B cell (primary cell): ENCODE results near the gene ADAM17. TPM values are rescaled to one million over a fixed set of nuclear protein-coding genes. Genes with fewer than 3 reads are reported as not detected.

Experiments used
- ATAC-seq: fragments of 200-7000 bp; cut with Tn5 transposase; one replicate; pipeline ENCODE4 v1.10.0; 2021; ENCODE audit warnings: low read depth, mild to moderate bottlenecking, moderate number of reproducible peaks, moderate library complexity
- CTCF ChIA-PET: fragments of 350-600 bp; sonication (Branson Sonifier 250); formaldehyde crosslinking; loops from one replicate; lab custom pipeline; 2021; ENCODE audit warnings: antibody characterized with exemption, inconsistent platforms; lab: Charles Lee
- POLR2A ChIA-PET: fragments of 350-600 bp; sonication (Branson Sonifier 250); formaldehyde crosslinking; loops from one replicate; lab custom pipeline; 2021; ENCODE audit warnings: antibody characterized with exemption; lab: Charles Lee
- DNase-seq: peaks from one replicate; pipeline ENCODE4 v3.0.0; 2013
- H2AFZ ChIP-seq: 2 replicates; pipeline ENCODE4 v1.6.1; 2012; ENCODE audit warnings: mild to moderate bottlenecking, low read depth, low read length; ENCODE audit not compliant: insufficient read depth, poor library complexity, severe bottlenecking
- H3K27ac ChIP-seq, 2 donors: 1 replicate in 1 of 2; 2 replicates in 1 of 2; pipeline ENCODE4 v1.5.1; 2012 to 2013; ENCODE audit warnings: low read length in 2 of 2, mild to moderate bottlenecking in 2 of 2, moderate library complexity in 1 of 2
- H3K27me3 ChIP-seq, 4 experiments: fragments of 200-600 bp in 1 of 4; sonication (generic) in 1 of 4; replicated peaks in 1 of 4; 1 replicate in 2 of 4; 2 replicates in 2 of 4; pipeline versions ENCODE4 v1.6.1 to v1.7.0; 2013 to 2016; ENCODE audit warnings: low read length in 3 of 4, mild to moderate bottlenecking in 2 of 4, mixed read lengths in 1 of 4, moderate library complexity in 1 of 4; ENCODE audit not compliant: insufficient read depth in 4 of 4, control insufficient read depth in 3 of 4; ENCODE audit errors: control extremely low read depth in 1 of 4
- H3K36me3 ChIP-seq, 2 experiments: replicated peaks in 1 of 2; 1 replicate in 1 of 2; 2 replicates in 1 of 2; pipeline versions ENCODE4 v1.6.1 to v1.7.1; 2013; ENCODE audit warnings: low read length in 1 of 2; ENCODE audit not compliant: insufficient read depth in 2 of 2, control insufficient read depth in 1 of 2; ENCODE audit errors: control extremely low read depth in 1 of 2, extremely low read depth in 1 of 2
- H3K4me1 ChIP-seq, 2 donors: fragments of 200-600 bp in 1 of 2; sonication (generic) in 1 of 2; 1 replicate in 1 of 2; 2 replicates in 1 of 2; pipeline versions ENCODE4 v1.5.1 to v1.6.1; 2013 to 2017; ENCODE audit warnings: low read length in 2 of 2; ENCODE audit not compliant: control insufficient read depth in 2 of 2, insufficient read depth in 2 of 2
- H3K4me2 ChIP-seq: replicated peaks from 2 replicates; pipeline ENCODE3; 2012; ENCODE audit warnings: mild to moderate bottlenecking, low read depth, low read length; ENCODE audit not compliant: poor library complexity, severe bottlenecking
- H3K4me3 ChIP-seq, 5 experiments: fragments of 200-600 bp in 1 of 5; sonication (generic) in 1 of 5; 1 replicate in 3 of 5; 2 replicates in 2 of 5; pipeline versions ENCODE4 v1.5.1 to v1.7.0; 2011 to 2016; ENCODE audit warnings: low read length in 4 of 5, mild to moderate bottlenecking in 4 of 5, low read depth in 2 of 5, control low read depth in 1 of 5, moderate library complexity in 1 of 5; ENCODE audit not compliant: insufficient read depth in 1 of 5; ENCODE audit errors: control extremely low read depth in 1 of 5, extremely low read depth in 1 of 5
- H3K79me2 ChIP-seq: fragments of 200-600 bp; sonication (generic); one replicate; pipeline ENCODE4 v1.6.0; 2016; ENCODE audit warnings: low read length; ENCODE audit not compliant: control insufficient read depth, insufficient read depth
- H3K9ac ChIP-seq: fragments of 200-600 bp; sonication (generic); 2 replicates; pipeline ENCODE4 v1.6.1; 2017; ENCODE audit warnings: mild to moderate bottlenecking, low read length, moderate library complexity
- H3K9me3 ChIP-seq, 3 donors: one replicate each; pipeline versions ENCODE4 v1.6.1 to v1.7.1; 2013; ENCODE audit warnings: low read length in 2 of 3; ENCODE audit not compliant: control insufficient read depth in 2 of 3, insufficient read depth in 1 of 3; ENCODE audit errors: control extremely low read depth in 1 of 3
- H4K20me1 ChIP-seq: 2 replicates; pipeline ENCODE4 v1.6.0; 2012; ENCODE audit warnings: mild to moderate bottlenecking, low read length; ENCODE audit not compliant: insufficient read depth, control insufficient read depth, poor library complexity, severe bottlenecking
- H3K27ac Mint-ChIP-seq: one replicate; pipeline ENCODE4 v1.8.0; 2021; ENCODE audit warnings: mixed read lengths
- H3K27me3 Mint-ChIP-seq: one replicate; pipeline ENCODE4 v1.8.0; 2021; ENCODE audit warnings: mixed read lengths
- H3K4me1 Mint-ChIP-seq: one replicate; pipeline ENCODE4 v1.8.0; 2021; ENCODE audit warnings: mixed read lengths
- H3K4me3 Mint-ChIP-seq: one replicate; pipeline ENCODE4 v1.8.0; 2021; ENCODE audit warnings: mixed read lengths
- H3K9me3 Mint-ChIP-seq: one replicate; pipeline ENCODE4 v1.8.0; 2022; ENCODE audit warnings: mixed read lengths; ENCODE audit not compliant: insufficient read depth
- CTCF ChIP-seq: fragments of 200-600 bp; IDR thresholded peaks from one replicate; pipeline ENCODE4 v1.8.0; 2022; ENCODE audit warnings: antibody characterized with exemption, mild to moderate bottlenecking
- EZH2 ChIP-seq: IDR thresholded peaks from 2 replicates; pipeline ENCODE4 v1.6.1; 2012; ENCODE audit warnings: borderline replicate concordance, low read depth, mild to moderate bottlenecking, moderate library complexity, low read length; ENCODE audit not compliant: insufficient read depth, poor library complexity, severe bottlenecking
- WGBS: methylation state at CpG from one replicate; pipeline ENCODE4 v1.1.5; 2013; ENCODE audit warnings: missing lambda C conversion rate; ENCODE audit not compliant: insufficient coverage; 5-methylcytosine and 5-hydroxymethylcytosine counted together
- intact Hi-C: fragments of 100-400 bp; cut with micrococcal nuclease; formaldehyde crosslinking; loops from one replicate; pipeline ENCODE4 v1.10.0; 2022
- polyA plus RNA-seq: library from polyadenylated mRNA; depleted of rRNA; stranded (reverse); fragments of >200 nt; gene quantifications from 2 replicates; pipeline ENCODE4 v1.2.3, GENCODE V29; 2012
- total RNA-seq, 2 donors: library from RNA; stranded (reverse); fragments of 120-200 nt in 1 of 2; gene quantifications; 1 replicate in 1 of 2; 2 replicates in 1 of 2; pipeline versions ENCODE4 v1.2.3 to v1.2.4, GENCODE V29; 2013 to 2022

ADAM17 gene
- total and polyA plus RNA-seq, 2 donors (not counting 1 experiment from before 2014, with no cell fraction given), result 13.9 to 57.8 TPM

GRCh38 chr2:9477914-9478313 lies 77.7 kb downstream of the ADAM17 start:
- Histone ChIP-seq H3K9ac (no peak overlapping the region), H3K27me3 (no peaks in the 10 kb centered on the region), H3K4me2 (no peak overlapping the region), H3K36me3 (peaks cover 0 to 29% of the 10 kb centered on the region in 2 experiments), H3K27ac (peak overlapping the region in 1 of 2 donors; percentile 0), H3K79me2 (peaks cover 40% of the 10 kb centered on the region), H4K20me1 (peaks cover 15% of the 10 kb centered on the region), H3K9me3 (peaks cover 0 to 4% (median 0%) of the 10 kb centered on the region in 3 donors), H3K4me1 (peaks cover 21 to 29% of the 10 kb centered on the region in 2 donors), H2AFZ (no peak overlapping the region), H3K4me3 (no peak overlapping the region)
- H3K4me1 Mint-ChIP-seq, result peaks cover 37% of the 10 kb centered on the region
- intact Hi-C loops, result no loop called here
- no peaks in the 10 kb centered on the region for H3K9me3 Mint-ChIP-seq
- TF ChIP-seq CTCF, result no peak
- TF ChIP-seq EZH2, result no peak
- 85% methylated on average over 6 of the region's 7 CpGs for WGBS
- no peak for DNase-seq
- no peak overlapping the region for H3K4me3 Mint-ChIP-seq
- CTCF ChIA-PET, result no interaction called here
- H3K27ac Mint-ChIP-seq, result no peak overlapping the region
- H3K27me3 Mint-ChIP-seq, result no peaks in the 10 kb centered on the region
- ATAC-seq, result no peak
- POLR2A ChIA-PET, result no interaction called here

- Histone ChIP-seq H3K4me3 (peak within 1 kb of the TSS; percentile 61 to 85 (median 68)), H4K20me1 (peaks cover 15% of the 10 kb centered on the region), H3K9ac (peak within 1 kb of the TSS; percentile 75), H3K36me3 (peaks cover 0 to 20% of the 10 kb centered on the region in 2 experiments), H3K79me2 (peaks cover 38% of the 10 kb centered on the region), H3K27me3 (no peaks in the 10 kb centered on the region), H3K9me3 (peaks cover 0 to 4% (median 0%) of the 10 kb centered on the region in 3 donors), H3K4me2 (peak within 1 kb of the TSS; percentile 84), H3K27ac (peak within 1 kb of the TSS; percentile 62 to 66), H3K4me1 (peaks cover 21 to 29% of the 10 kb centered on the region in 2 donors), H2AFZ (peak within 1 kb of the TSS; percentile 92)
- under 1% methylated on average over 87 of the region's 91 CpGs for whole genome bisulfite sequencing
- intact Hi-C loops, result loop anchor here (1.0 to 5.0 kb wide), 4 partner anchors 51 to 568 kb away; partner anchors contain the start of genes ADAM17, CPSF3, ITGB1BP1 and KLF11
- TF ChIP-seq CTCF, result no peak
- TF ChIP-seq EZH2, result no peak
- ATAC-seq, result peak; percentile 82
- ChIA-PET CTCF (interaction anchor here (1.0 to 2.1 kb wide), 3 partner anchors 81 to 324 kb away, joined by 3 to 8 read pairs (median 3); partner anchors contain the start of gene ADAM17), POLR2A (interaction anchor here (0.5 to 1.4 kb wide), 5 partner anchors 76 to 156 kb away, joined by 3 to 8 read pairs (median 5); partner anchors contain the start of genes ADAM17 and YWHAQ)
- H3K9me3 Mint-ChIP-seq, result no peaks in the 10 kb centered on the region
- peak within 1 kb of the TSS; percentile 84 for H3K4me3 Mint-ChIP-seq
- H3K27me3 Mint-ChIP-seq, result no peaks in the 10 kb centered on the region
- peak; percentile 89 for DNase-seq
- H3K27ac Mint-ChIP-seq, result peak within 1 kb of the TSS; percentile 88
- H3K4me1 Mint-ChIP-seq, result peaks cover 40% of the 10 kb centered on the region
These were observed 81.1 kb downstream of the ADAM17 start, which contains the start of gene IAH1 for GRCh38 chr2:9474361-9475057. TSS of gene IAH1 (plus strand) at chr2:9474551. CDS start at chr2:9474567, 16 bp downstream.
